DMS114 treated with DMSO at 0.1 percent for 48 hours (cell line): Measurements from ENCODE around the gene ZNF157.
"Not testable (repeated sequence)": the region's sequence is repeated elsewhere in the genome, so short reads cannot be mapped to it uniquely, and the experiment has no call there.

ENCODE experiments used
- DNase-seq: peaks from one replicate; lab custom pipeline; 2025; ENCODE audit not compliant: unreplicated experiment; lab: John Stamatoyannopoulos, UW

ZNF157 gene

DNA sequence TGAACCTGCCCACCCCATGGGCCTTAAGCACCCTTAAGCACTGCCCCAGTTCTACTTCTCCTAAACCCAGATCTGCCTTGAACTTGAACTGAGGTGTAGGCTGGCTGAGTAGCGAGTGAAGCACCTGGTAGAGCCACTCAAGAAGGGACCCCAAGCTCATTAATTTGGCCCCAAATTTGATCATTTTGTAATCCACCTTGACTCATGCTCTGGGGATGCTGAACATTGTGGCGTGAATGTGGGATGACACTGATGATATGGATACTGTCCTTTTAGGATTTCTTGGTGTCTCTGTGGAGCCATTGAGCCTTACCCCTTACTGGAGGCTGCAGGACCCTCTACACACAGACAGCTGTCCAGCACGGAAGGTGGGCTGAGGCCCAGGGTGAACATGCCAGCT, at the start of gene ZNF157:
Gene ZNF157, plus strand, starts transcription at position 301 of the 400 bp plus-strand sequence. Its CDS starts 91 bp downstream, at position 392.
- no peak for DNase-seq

- no peak for DNase-seq
Observed at GRCh38 chrX:47321386-47321785, 49.0 kb upstream of the ZNF157 start.

DNA sequence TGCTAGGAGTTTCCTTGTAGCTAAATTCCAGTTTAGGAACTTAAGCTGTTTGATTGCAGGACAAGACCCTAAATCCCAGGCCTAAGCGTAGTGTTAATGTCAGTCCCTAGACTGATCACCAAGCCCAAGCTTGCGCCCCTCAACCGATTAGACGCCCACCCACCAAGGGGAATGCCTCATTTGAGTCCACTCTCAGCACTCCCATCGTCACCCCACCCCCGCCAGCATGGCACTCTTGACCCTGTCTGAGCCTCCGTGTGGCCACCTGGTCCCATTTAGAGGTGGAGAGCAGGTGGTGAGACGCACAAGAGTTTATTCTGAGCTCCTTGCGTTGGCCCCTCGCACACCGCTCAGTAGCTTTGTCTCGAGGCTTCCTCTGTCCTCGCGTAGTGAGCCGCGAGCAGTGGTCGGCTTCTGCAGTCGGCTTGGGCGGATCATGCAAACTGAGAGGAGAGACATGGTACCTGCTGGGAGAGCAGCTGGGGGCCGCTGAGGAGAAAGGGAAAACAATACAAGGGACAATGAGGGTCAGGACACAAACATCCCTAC, 48.5 kb upstream of the ZNF157 start:
- DNase-seq: no peak

DNA sequence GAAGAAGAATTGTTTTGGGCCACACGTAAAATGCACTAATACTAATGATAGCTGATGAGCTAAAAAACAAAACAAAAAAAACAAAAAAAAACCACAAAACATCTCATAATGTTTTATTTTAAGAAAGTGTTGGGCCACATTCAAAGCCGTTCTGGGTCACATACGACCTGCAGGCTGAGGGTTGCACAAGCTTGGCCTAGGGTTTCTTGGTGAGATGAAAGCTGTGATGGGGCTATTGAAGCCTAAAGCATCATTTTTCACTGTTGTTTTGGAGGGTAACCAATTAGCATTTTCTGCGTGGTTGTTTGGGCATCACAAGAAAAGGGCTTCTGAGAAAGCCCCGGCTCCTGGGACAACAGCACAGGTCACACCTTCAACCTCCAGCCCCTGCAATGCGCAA, 42.5 kb upstream of the ZNF157 start:
- no peak for DNase-seq

GRCh38 chrX:47332729-47333128, 37.6 kb upstream of the ZNF157 start:
- DNase-seq: not testable (repeated sequence)

DNA sequence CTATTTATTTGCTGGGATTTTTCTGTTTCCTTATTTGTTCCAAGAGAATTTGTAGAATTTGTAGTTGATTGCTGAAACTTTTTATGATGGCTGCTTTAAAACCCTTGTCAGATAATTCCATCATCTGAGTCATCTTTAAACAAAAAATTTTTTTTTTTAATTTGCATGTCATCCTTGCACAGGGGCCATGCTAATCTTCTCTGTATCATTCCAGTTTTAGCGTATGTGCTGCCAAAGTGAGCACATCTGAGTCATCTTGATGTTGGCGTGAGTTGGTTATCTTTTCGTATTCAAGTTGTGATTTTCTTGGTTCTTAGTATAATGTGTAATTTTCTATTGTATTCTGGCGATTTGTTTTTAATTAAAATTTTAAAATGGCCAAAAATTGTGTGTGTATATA, 18.7 kb upstream of the ZNF157 start:
- no peak for DNase-seq

- no peak for DNase-seq
Observed at GRCh38 chrX:47358387-47359065, 11.9 kb upstream of the ZNF157 start.

DNA sequence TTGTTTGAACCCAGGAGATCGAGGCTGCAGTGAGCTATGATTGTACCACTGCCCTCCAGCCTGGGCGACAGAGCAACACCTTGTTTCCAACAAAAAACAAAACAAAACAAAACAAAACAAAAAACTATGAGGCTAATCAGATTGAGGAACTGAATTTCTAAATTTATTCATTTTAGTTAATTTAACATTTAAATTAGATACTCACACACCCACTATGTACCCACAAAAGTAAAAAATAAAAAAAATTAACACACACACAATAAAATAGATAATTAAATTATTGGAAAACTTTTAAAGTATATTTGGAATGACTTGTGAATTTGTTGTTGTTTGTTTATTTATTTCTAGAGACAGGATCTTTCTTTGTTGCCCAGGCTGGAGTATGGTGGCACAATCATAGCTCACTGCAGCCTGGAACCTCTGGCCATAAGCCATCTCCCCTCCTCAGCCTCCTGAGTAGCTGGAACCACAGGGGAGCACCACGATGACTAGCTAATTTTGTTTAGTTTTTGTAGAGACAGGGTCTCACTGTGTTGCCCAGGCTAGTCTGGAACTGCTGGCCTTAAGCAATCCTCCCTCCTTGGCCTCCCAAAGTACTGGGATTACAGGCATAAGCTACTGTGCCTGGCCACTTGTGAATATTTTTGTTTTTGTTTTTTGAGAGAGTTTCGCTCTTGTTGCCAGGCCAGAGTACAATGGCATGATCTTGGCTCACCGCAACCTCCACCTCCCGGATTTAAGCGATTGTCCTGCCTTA, 9.8 kb upstream of the ZNF157 start:
- no peak for DNase-seq

DNA sequence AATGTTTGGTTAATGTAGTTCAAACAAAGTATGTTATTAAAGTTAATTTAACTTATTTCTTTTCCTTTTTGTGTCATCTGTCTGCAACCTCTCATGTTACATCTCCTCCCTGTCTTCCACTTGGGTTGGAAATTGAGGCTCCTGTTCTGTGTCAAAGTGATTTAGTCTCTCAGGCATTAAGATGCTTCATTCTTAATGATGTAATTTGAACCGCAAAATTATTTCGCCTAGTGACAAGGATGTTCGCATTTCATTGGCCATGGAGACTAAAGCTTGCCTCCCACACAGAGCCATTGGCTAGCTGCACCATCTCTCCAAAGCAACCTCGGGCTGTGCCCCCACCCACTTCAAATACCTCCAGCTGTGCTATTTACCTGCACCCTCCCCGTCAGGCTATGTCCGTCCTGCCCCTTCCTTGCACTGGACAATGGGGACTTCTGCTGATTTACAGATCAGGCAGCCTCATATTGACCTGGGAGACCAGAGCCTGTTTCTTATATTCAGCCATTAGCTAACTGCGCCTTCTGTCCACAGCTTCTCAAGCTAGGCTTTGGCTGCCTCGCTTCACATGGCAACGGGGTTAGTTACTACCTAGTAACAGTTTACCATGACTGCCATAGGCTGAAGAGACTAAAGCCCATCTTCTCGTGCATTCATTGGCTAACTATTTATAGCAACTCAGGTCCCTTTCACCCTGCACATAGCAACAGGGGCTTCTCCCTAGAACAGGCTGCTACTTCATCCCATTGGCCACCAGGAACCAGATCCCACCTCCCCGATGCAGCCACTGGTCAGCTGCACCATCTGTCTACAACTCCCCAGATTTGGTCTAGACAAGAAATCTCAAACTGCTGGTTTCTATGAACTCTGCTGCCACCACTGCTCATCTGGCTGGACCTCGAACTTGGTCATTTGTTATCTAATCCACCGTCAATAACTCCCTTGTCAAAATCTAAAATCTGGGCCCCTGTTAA, 8.6 kb upstream of the ZNF157 start:
- DNase-seq: peak; percentile 92

DNA sequence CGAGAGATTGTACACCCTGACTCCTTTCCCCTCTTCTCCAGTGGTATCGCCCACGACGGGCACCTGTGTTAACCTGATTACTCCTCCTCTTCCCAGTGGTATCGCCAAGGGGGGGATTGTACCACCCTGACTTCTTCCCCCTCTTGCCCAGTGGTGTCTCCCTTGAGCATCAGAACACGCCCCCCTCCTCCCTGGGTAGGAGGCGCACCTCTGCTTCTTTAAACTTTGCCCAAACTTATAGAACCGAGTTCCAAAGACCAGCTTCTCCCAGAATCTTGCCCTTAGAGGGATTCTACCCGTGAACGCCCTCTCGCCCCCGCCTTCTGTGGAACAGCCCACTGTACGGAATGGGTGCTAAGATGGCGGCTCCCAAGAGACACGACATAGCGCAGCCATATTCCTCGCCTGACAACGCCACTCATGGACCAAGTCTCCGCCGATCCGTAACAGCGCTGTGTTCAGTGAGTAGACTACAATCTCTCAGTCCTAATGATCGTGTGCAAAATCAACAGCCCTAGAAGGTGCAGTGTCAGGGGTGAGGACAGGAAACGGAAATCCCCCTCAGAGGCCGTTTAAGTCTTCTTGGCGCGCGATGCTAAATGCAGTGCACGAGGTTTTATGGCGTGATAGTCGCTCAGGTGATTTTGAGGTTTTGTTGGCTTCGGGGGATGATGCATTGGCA, 4.2 kb upstream of the ZNF157 start:
- peak; percentile 78 for DNase-seq

GRCh38 chrX:47373198-47373597, 2.8 kb downstream of the ZNF157 start:
- no peak for DNase-seq

GRCh38 chrX:47380268-47380667, 9.9 kb downstream of the ZNF157 start:
- DNase-seq: no peak

DNA sequence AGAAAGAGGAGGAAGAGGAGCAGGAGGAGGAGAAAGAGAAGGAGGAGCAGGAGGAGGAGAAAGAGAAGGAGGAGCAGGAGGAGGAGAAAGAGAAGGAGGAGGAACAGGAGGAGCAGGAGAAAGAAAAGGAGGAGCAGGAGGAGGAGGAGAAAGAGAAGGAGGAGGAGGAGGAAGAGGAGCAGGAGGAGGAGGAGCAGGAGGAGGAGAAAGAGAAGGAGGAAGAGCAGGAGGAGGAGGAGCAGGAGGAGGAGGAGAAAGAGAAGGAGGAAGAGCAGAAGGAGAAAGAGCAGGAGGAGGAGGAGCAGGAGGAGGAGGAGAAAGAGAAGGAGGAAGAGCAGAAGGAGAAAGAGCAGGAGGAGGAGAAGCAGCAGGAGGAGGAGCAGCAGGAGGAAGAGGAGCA, 10.5 kb downstream of the ZNF157 start:
- not testable (repeated sequence) for DNase-seq

- no peak for DNase-seq
Observed at GRCh38 chrX:47384502-47384901, 14.1 kb downstream of the ZNF157 start.

- no peak for DNase-seq
Observed at GRCh38 chrX:47390780-47391179, 20.4 kb downstream of the ZNF157 start.

DNA sequence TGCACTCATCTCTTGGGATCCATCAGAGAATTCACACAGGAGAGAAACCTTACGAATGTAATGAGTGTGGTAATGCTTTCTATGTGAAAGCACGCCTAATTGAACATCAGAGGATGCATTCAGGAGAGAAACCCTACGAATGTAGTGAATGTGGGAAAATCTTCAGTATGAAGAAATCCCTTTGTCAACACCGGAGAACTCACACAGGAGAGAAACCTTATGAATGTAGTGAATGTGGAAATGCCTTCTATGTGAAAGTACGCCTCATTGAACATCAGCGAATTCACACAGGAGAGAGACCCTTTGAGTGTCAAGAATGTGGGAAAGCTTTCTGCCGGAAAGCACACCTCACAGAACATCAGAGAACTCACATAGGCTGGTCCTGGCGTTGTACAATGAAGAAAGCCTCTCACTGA, 42.8 kb downstream of the ZNF157 start:
- DNase-seq: no peak

DNA sequence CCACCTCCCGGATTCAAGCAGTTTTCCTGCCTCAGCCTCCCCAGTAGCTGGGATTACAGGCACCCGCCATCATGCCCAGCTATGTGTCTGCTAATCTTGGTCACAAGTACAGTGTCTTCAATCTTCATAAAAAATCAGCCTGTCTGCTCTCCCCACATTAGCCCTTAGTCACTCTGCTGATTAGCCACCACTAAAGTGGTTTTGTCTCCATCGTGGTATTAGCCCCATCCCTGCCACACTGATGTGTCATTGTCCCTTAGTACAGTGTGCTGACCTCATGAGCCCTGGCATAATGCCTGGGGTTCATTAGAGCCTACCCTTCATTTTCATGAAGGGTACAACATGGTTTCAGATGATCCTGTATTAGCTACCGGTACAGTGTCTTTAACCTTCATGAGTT, 49.9 kb downstream of the ZNF157 start:
- DNase-seq: no peak

DNA sequence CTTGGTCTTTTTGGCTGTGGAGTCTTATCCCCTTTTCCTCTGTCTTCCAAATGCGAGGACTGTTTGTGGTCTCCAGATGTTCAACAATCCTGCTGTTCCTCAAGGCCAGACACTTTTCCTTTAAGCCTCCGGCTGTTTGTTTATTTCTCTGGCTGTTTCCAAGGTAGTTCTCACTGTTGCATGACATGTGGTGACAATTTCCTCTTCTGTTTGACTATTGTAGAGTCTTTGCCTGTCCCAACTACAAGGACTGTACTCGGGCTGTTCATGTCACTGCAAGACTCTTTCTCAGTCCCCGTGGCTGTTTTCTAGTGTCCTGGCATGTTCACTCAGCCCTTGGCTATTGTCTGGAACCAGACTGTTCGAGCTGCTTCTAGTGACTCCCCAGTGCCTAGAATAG, 50.6 kb downstream of the ZNF157 start:
- DNase-seq: no peak

DNA sequence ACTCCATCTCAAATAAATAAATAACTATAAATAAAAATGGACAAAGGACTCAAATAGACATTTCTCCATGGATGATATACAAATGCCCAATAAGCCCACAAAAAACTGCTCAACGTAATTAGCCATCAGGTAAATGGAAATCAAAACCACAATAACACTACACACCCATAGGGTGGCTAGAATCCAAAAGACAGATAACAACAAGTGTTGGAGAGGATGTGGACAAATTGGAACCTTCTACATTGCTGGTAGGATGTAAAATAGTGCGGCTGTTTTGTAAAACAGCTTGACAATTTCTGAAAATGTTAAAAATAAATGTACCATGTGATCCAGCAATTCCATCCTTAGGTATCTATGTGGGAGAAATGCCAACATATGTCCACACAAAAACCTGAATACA, 52.1 kb downstream of the ZNF157 start:
- no peak for DNase-seq

DNA sequence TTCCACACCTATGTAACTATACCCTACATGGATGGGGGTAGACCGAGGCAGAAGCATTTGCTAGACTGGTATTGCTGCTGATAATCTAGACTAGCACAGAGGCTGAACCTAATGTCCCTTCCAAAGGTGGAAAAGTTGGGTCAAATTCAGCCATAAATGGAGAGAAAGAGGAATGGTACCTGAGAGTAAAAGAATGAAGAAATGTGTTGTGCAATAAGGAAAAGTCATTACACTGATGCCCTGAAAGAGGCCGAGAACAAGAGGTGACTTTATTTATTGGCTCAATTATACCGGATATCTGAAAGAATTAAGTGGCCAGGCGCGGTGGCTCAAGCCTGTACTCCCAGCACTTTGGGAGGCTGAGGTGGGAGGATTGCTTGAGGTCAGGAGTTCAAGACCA, 60.5 kb downstream of the ZNF157 start:
- no peak for DNase-seq

DNA sequence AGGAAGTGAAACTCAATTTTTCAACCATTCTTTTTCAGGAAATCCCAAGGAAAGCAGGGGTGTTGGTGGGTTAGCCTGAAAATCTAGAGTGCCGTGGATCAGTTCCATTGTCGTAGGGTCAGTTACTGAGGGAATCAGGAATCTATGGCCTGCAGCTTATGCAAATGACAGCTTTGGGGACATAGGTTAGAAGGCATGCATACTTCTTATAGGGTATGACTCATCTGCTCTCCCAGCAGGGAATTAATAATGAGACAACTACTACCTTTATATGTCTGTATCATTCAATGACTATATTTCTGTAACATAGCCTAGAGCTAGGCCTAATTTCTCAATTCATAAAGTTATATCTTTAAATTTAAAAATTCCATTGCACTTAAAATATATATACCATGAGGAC, 76.1 kb downstream of the ZNF157 start:
- no peak for DNase-seq
